ENCODE results near the gene C10orf90.

C10orf90 gene

GRCh38 chr10:126597211-126597610 lies 73.3 kb downstream of the C10orf90 start:
- no peak for TF ChIP-seq CTCF (IDR thresholded peaks at IDR 0.05)
- TF ChIP-seq ZFX (IDR thresholded peaks at IDR 0.05; ENCODE audit: borderline replicate concordance): no peak
- no peak overlapping the region for H3K27ac ChIP-seq

- TF ChIP-seq CTCF (IDR thresholded peaks at IDR 0.05) (no peak), ZFX (IDR thresholded peaks at IDR 0.05; ENCODE audit: borderline replicate concordance) (no peak)
Measured at GRCh38 chr10:126596472-126597016, 73.9 kb downstream of the C10orf90 start.

GRCh38 chr10:126595160-126595559 lies 75.3 kb downstream of the C10orf90 start:
- H3K27ac ChIP-seq: no peak overlapping the region
- TF ChIP-seq ZFX (IDR thresholded peaks at IDR 0.05; ENCODE audit: borderline replicate concordance) (no peak), CTCF (IDR thresholded peaks at IDR 0.05) (no peak)

More at GRCh38 chr10:126596472-126597016, 73.9 kb downstream of the C10orf90 start:
- no peak overlapping the region for H3K27ac ChIP-seq

- no peak overlapping the region for H3K27ac ChIP-seq
- TF ChIP-seq CTCF (IDR thresholded peaks at IDR 0.05) (no peak), ZFX (IDR thresholded peaks at IDR 0.05; ENCODE audit: borderline replicate concordance) (no peak)
Measured at GRCh38 chr10:126593968-126594701, 76.4 kb downstream of the C10orf90 start.

GRCh38 chr10:126592901-126593300 lies 77.6 kb downstream of the C10orf90 start:
- TF ChIP-seq ZFX (IDR thresholded peaks at IDR 0.05; ENCODE audit: borderline replicate concordance) (no peak), CTCF (IDR thresholded peaks at IDR 0.05) (no peak)
- no peak overlapping the region for H3K27ac ChIP-seq

- H3K27ac ChIP-seq: no peak overlapping the region
- no peak for TF ChIP-seq ZFX (IDR thresholded peaks at IDR 0.05; ENCODE audit: borderline replicate concordance)
Measured at GRCh38 chr10:126588024-126588423, 82.5 kb downstream of the C10orf90 start.

GRCh38 chr10:126586878-126587277 lies 83.6 kb downstream of the C10orf90 start:
- TF ChIP-seq CTCF (IDR thresholded peaks at IDR 0.05): no peak
- TF ChIP-seq ZFX (IDR thresholded peaks at IDR 0.05; ENCODE audit: borderline replicate concordance): no peak
- H3K27ac ChIP-seq: no peak overlapping the region

All from 22Rv1 (cell line).